Endothelial cell (in vitro differentiated cells): ENCODE data around the gene CDK14. TPM values are rescaled to one million over a fixed set of nuclear protein-coding genes. Genes with fewer than 3 reads are reported as not detected.

Experiments used
- DNase-seq: peaks from one replicate; pipeline ENCODE4 v3.0.0; 2021; ENCODE audit warnings: low spot score
- H3K27ac Mint-ChIP-seq: one replicate; pipeline ENCODE4 v1.8.0; 2021; ENCODE audit warnings: mixed read lengths, inconsistent platforms; ENCODE audit not compliant: unreplicated experiment
- H3K27me3 Mint-ChIP-seq: one replicate; pipeline ENCODE4 v1.8.0; 2021; ENCODE audit warnings: mild to moderate bottlenecking, moderate library complexity, mixed read lengths, inconsistent platforms; ENCODE audit not compliant: unreplicated experiment
- H3K36me3 Mint-ChIP-seq: one replicate; pipeline ENCODE4 v1.8.0; 2021; ENCODE audit warnings: mild to moderate bottlenecking, low read depth, mixed read lengths, inconsistent platforms; ENCODE audit not compliant: unreplicated experiment
- H3K4me1 Mint-ChIP-seq: one replicate; pipeline ENCODE4 v1.8.0; 2021; ENCODE audit warnings: mild to moderate bottlenecking, mixed read lengths, inconsistent platforms; ENCODE audit not compliant: unreplicated experiment
- H3K4me3 Mint-ChIP-seq: one replicate; pipeline ENCODE4 v1.8.0; 2021; ENCODE audit warnings: mild to moderate bottlenecking, mixed read lengths, inconsistent platforms; ENCODE audit not compliant: unreplicated experiment
- H3K9me3 Mint-ChIP-seq: one replicate; pipeline ENCODE4 v1.8.0; 2021; ENCODE audit warnings: mixed read lengths, inconsistent platforms; ENCODE audit not compliant: unreplicated experiment
- total RNA-seq: library from RNA; stranded (reverse); fragmentation: NEBNext Ultra II Directional; extraction: Animal tissue kit (Norgen Biotek cat#: 25700); gene quantifications from one replicate; pipeline ENCODE4 v1.2.1, GENCODE V29; 2021; ENCODE audit not compliant: unreplicated experiment
- TF ChIP-seq, protein P1 (sequence below): fragments of 200-600 bp; sonication (generic); IDR thresholded peaks from one replicate; pipeline ENCODE4 v1.5.0; 2021; ENCODE audit warnings: antibody characterized with exemption; ENCODE audit not compliant: unreplicated experiment

The CDK14 gene
- total RNA-seq, 1 donor from 2014 or later: 30.2 TPM

DNA sequence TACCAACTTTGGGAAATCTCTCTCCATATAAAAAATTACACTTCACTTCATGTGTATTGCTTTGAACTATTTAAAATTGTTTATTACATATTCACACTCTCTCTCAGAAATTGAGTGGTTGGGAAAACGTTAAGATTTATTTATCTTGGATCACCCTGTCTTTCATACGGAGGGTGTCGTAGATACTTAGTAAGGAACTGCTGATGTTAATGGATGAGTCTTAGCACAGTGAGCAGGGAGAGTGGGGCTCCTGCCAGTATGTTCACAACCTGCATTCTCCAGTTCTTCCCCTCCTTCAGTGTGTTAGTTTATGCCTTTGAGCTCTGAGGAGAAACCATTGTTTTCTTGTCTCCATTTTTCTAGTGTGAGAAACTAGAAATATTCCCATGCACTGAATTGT lies 67.1 kb downstream of the CDK14 start:
- peaks cover 3% of the 10 kb centered on the region for H3K27me3 Mint-ChIP-seq
- no peaks in the 10 kb centered on the region for H3K36me3 Mint-ChIP-seq
- no peak for DNase-seq
- no peaks in the 10 kb centered on the region for H3K9me3 Mint-ChIP-seq
- H3K27ac Mint-ChIP-seq: no peak overlapping the region
- TF ChIP-seq, protein P1, sequence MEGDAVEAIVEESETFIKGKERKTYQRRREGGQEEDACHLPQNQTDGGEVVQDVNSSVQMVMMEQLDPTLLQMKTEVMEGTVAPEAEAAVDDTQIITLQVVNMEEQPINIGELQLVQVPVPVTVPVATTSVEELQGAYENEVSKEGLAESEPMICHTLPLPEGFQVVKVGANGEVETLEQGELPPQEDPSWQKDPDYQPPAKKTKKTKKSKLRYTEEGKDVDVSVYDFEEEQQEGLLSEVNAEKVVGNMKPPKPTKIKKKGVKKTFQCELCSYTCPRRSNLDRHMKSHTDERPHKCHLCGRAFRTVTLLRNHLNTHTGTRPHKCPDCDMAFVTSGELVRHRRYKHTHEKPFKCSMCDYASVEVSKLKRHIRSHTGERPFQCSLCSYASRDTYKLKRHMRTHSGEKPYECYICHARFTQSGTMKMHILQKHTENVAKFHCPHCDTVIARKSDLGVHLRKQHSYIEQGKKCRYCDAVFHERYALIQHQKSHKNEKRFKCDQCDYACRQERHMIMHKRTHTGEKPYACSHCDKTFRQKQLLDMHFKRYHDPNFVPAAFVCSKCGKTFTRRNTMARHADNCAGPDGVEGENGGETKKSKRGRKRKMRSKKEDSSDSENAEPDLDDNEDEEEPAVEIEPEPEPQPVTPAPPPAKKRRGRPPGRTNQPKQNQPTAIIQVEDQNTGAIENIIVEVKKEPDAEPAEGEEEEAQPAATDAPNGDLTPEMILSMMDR: no peak
- H3K4me3 Mint-ChIP-seq: no peak overlapping the region
- H3K4me1 Mint-ChIP-seq: no peaks in the 10 kb centered on the region

DNA sequence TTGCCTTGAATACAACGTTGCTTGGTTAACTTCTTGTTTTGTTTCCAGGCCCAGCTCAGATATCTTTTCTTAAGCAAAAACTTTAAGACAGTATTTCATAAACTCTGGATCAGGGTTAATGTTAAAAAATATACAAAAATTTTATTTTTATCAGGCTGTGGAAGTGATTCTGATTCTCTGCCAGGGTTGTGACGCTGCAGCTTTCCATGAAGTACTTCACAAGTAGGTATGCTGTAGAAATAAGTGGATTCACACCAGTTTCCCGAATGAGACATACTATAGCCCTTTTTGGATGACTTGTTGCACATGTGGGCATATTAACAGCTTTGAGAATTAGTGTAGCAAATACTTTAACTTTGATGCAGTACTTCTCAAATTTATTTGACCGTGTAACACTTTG lies 70.1 kb downstream of the CDK14 start:
- no peak overlapping the region for H3K4me3 Mint-ChIP-seq
- H3K4me1 Mint-ChIP-seq: no peaks in the 10 kb centered on the region
- no peak for DNase-seq
- no peaks in the 10 kb centered on the region for H3K36me3 Mint-ChIP-seq
- H3K9me3 Mint-ChIP-seq: no peaks in the 10 kb centered on the region
- no peaks in the 10 kb centered on the region for H3K27me3 Mint-ChIP-seq
- TF ChIP-seq, protein P1: no peak
- H3K27ac Mint-ChIP-seq: no peak overlapping the region

DNA sequence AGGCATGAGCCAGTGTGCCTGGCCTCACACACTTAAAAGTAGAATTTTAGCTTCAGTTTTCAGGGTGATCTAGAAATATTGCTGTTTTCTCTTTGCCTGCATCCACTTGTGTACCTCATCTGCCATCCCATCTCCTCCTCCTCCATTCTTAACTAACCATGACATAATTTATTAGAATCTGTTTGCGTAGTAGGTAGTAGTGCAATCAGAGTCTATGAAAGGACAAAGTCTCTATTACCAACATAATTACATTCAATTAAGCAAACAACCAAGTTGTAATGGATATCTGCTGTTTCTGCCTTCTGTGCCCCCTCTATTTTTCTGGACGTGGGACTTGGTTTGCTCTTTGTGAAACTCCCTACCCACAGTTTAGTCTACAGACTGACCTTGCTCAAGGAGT lies 72.9 kb downstream of the CDK14 start:
- Mint-ChIP-seq H3K27ac (no peak overlapping the region), H3K4me1 (no peaks in the 10 kb centered on the region), H3K4me3 (no peak overlapping the region), H3K27me3 (no peaks in the 10 kb centered on the region), H3K9me3 (no peaks in the 10 kb centered on the region), H3K36me3 (no peaks in the 10 kb centered on the region)
- DNase-seq: no peak
- TF ChIP-seq, protein P1: no peak

DNA sequence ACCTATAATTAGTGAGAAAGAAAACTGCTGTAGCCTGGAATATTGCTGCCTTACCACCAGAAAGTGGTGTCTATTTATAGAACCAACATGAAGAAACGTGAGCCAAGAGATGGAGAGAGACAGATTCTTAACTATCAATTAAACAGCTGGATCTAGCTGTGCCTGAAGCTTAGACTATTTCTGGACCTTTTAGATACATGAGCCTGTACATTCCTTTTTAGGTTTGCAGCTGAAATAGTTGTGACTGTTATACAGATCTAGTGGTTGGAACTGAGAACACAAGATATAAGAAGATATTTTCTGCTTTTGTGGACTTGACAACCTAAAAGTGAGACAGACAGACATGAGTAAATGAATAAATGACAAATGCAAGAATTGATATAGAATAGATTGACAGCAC lies 73.4 kb downstream of the CDK14 start:
- Mint-ChIP-seq H3K9me3 (no peaks in the 10 kb centered on the region), H3K4me3 (no peak overlapping the region), H3K4me1 (no peaks in the 10 kb centered on the region), H3K27ac (no peak overlapping the region), H3K27me3 (no peaks in the 10 kb centered on the region), H3K36me3 (no peaks in the 10 kb centered on the region)
- TF ChIP-seq, protein P1: no peak
- DNase-seq: no peak

DNA sequence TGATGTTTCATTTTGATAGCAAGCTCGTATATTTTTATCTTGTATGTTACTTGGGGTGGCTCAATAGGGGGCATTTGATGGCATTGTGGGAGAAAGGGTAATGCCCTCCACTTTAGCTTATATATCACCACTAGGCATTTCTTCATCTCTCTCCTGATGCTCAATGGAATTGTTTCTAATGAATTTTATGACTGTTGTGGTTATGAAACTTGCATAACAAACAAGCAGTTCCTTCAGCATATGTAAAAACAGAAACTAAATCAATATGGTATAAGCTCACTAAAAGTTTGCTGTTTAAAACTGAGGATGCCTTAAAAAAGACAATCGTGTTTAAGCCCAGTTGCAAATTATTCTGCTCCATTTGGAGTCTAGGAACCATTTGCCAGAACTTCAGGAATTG lies 75.5 kb downstream of the CDK14 start:
- no peak overlapping the region for H3K4me3 Mint-ChIP-seq
- H3K27ac Mint-ChIP-seq: peak overlapping the region; percentile 37
- no peaks in the 10 kb centered on the region for H3K9me3 Mint-ChIP-seq
- TF ChIP-seq, protein P1: no peak
- DNase-seq: no peak
- H3K4me1 Mint-ChIP-seq: peaks cover 4% of the 10 kb centered on the region
- no peaks in the 10 kb centered on the region for H3K36me3 Mint-ChIP-seq
- H3K27me3 Mint-ChIP-seq: no peaks in the 10 kb centered on the region
